ENCODE measurements around the gene MAP3K5. TPM values are rescaled to one million over a fixed set of nuclear protein-coding genes. Genes with fewer than 3 reads are reported as not detected.
A peak's percentile ranks its signal among the peaks of the same experiment; 100 is the strongest.

The MAP3K5 gene
- total RNA-seq, 2 experiments from 2014 or later: 23.4 to 24.0 TPM

DNA sequence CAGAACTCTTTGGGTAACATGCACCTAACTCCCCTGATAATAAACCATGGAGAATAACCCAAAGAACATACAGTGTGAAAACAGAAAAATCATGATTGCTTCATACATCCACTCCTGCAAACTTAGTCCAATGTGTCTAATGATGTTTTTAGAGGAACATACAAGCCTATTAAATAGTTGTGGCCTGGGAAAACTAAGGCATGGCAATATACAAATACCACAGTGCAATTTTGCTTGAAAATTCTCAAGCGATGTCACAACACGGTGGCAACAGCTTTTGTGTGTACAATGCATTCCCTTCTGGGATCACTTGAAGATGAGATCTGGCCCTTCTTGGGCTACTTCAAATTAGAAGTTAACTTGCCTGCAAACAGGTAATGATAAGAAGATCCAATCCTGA lies 16.7 kb downstream of the MAP3K5 start:
- DNase-seq: no peak
- POLR2A ChIA-PET: no interaction called here
- CTCF ChIA-PET: interaction anchor here (1.1 to 1.4 kb wide), 3 partner anchors 10 to 17 kb away, joined by 3 to 7 read pairs (median 4); partner anchors contain the start of gene MAP3K5
- no peak overlapping the region for H3K27ac Mint-ChIP-seq
- H3K36me3 Mint-ChIP-seq (ENCODE audit: low read depth): peaks cover 8% of the 10 kb centered on the region
- no peak overlapping the region for H3K4me3 Mint-ChIP-seq
- H3K4me1 Mint-ChIP-seq: peaks cover 40% of the 10 kb centered on the region
- no peaks in the 10 kb centered on the region for H3K27me3 Mint-ChIP-seq
- no peaks in the 10 kb centered on the region for H3K9me3 Mint-ChIP-seq

DNA sequence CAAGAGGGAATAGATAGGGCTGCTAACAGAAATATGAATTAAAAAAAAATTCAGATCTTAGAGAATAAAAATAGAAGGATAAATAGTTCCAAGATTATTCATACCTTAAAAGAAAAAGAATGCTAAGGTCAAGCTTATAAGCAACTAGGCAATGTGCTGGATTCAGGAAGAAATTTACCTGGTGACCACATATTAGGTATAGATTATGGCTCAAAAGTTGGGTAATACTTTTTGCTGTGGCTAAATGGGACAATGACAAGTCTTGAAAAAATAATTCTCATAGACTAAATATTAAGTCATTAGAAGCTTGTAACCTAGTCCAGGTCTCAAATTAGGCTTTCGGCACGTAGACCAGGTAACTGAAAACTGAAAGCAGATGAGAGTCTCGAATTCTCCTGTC lies 17.2 kb downstream of the MAP3K5 start:
- H3K4me1 Mint-ChIP-seq: peaks cover 39% of the 10 kb centered on the region
- H3K27ac Mint-ChIP-seq: no peak overlapping the region
- DNase-seq: no peak

DNA sequence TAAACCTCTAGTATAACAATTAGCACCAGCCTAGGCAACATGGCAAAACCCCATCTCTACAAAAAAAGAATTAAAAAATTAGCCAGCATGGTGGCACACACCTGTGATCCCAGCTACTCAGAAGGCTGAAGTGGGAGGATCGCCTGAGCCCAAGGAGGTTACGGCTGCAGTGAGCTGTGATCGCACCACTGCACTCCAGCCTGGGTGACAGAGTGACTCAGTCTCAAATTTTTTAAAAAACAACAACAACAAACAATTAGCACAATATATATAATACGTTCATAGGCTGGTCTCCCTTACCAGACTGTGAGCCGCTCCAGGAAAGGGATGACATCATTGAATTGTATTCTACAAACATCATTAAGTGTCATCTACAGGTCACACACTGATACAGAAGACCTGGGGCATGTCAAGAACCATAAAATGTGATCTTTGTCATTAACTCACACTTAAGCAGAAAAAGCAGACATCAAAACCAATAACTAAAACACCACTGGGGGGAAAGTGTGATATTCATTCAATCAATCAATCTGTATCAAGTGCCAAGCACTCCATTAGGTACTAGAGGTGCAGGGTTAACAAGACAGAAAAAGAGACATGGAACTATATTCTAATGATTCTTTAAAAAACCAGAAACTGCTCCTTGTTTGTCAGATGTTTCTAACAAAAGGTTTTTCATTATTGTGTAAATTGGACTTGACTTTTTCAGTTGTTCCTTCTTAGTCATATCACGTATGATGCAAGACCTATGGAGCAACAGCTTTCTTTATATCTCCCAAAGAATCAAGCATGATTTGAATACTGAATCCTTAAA lies 17.8 kb downstream of the MAP3K5 start:
- H3K27ac Mint-ChIP-seq: no peak overlapping the region
- DNase-seq: no peak
- no peaks in the 10 kb centered on the region for H3K9me3 Mint-ChIP-seq
- no peak overlapping the region for H3K4me3 Mint-ChIP-seq
- H3K4me1 Mint-ChIP-seq: peaks cover 34% of the 10 kb centered on the region
- no peaks in the 10 kb centered on the region for H3K27me3 Mint-ChIP-seq
- peaks cover 8% of the 10 kb centered on the region for H3K36me3 Mint-ChIP-seq (ENCODE audit: low read depth)
- ChIA-PET CTCF (interaction anchor here (0.6 to 1.8 kb wide), 4 partner anchors 11 to 16 kb away, joined by 3 to 9 read pairs (median 4); no protein-coding TSS in a partner anchor), POLR2A (no interaction called here)

More for the DNA sequence above, 17.2 kb downstream of the MAP3K5 start:
- Mint-ChIP-seq H3K36me3 (ENCODE audit: low read depth) (peaks cover 8% of the 10 kb centered on the region), H3K4me3 (no peak overlapping the region), H3K9me3 (no peaks in the 10 kb centered on the region), H3K27me3 (no peaks in the 10 kb centered on the region)
- ChIA-PET CTCF (interaction anchor here (1.4 kb wide), 1 partner anchor 12 kb away, joined by 5 read pairs; no protein-coding TSS in a partner anchor), POLR2A (no interaction called here)

GRCh38 chr6:136773473-136773796 lies 18.8 kb downstream of the MAP3K5 start:
- Mint-ChIP-seq H3K36me3 (ENCODE audit: low read depth) (peaks cover 12% of the 10 kb centered on the region), H3K9me3 (peaks cover 3% of the 10 kb centered on the region), H3K27me3 (no peaks in the 10 kb centered on the region), H3K27ac (peak overlapping the region; percentile 77), H3K4me3 (no peak overlapping the region), H3K4me1 (peaks cover 41% of the 10 kb centered on the region)
- DNase-seq: no peak
- CTCF ChIA-PET: interaction anchor here (1.2 to 1.8 kb wide), 2 partner anchors 10 to 17 kb away, joined by 3 to 9 read pairs; no protein-coding TSS in a partner anchor
- POLR2A ChIA-PET: no interaction called here

DNA sequence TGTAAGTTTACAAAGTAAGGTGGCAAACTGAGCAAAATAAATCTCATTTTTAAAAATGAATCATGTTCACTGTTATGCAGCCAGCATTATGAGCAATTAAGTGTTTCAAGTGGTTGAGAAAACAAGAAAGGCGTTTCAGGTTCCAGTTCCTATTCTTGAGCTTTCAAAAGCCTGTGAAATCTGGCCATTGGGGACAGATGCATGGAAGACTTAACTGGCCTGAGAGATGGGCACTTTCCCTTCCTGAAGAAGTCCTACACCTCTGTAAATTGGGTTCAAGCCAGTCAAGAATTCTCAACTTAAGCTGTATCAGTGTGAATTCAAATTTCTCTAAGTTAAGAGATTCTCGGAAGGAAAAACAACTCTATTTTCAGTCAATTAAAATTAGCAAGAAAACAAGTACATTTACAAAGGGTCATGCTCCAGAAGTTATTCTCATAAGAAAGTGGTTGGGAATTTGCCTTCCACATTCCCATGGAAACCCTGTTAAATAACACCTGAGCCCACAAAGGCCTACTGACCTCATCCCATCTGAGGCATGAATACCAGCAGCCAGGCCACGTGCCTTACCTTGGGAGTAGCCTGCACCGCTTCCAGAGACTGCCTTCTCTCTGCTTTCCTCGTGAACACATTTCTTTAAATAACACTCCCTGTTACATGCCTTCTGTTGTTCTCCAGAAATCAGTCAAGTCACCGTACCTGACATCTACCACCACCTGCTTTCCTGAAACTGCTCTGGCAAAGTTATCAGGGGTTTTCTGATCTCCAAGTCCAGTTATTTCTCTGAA lies 19.4 kb downstream of the MAP3K5 start:
- H3K36me3 Mint-ChIP-seq (ENCODE audit: low read depth): peaks cover 16% of the 10 kb centered on the region
- no peak overlapping the region for H3K4me3 Mint-ChIP-seq
- H3K4me1 Mint-ChIP-seq: peaks cover 46% of the 10 kb centered on the region
- ChIA-PET POLR2A (no interaction called here), CTCF (interaction anchor here (1.0 to 1.8 kb wide), 4 partner anchors 9 to 184 kb away, joined by 3 to 9 read pairs (median 3); partner anchors contain the start of gene MAP3K5)
- H3K9me3 Mint-ChIP-seq: peaks cover 3% of the 10 kb centered on the region
- no peak overlapping the region for H3K27ac Mint-ChIP-seq
- H3K27me3 Mint-ChIP-seq: no peaks in the 10 kb centered on the region
- no peak for DNase-seq

- H3K27ac Mint-ChIP-seq: no peak overlapping the region
- peaks cover 18% of the 10 kb centered on the region for H3K36me3 Mint-ChIP-seq (ENCODE audit: low read depth)
- peaks cover 58% of the 10 kb centered on the region for H3K4me1 Mint-ChIP-seq
- H3K4me3 Mint-ChIP-seq: no peak overlapping the region
- peaks cover 3% of the 10 kb centered on the region for H3K9me3 Mint-ChIP-seq
- ChIA-PET CTCF (interaction anchor here (0.8 to 1.8 kb wide), 4 partner anchors 18 to 183 kb away, joined by 3 to 13 read pairs (median 4); partner anchors contain the start of gene MAP3K5), POLR2A (interaction anchor here (0.8 kb wide), 1 partner anchor 9 kb away, joined by 3 read pairs; no protein-coding TSS in a partner anchor)
- no peaks in the 10 kb centered on the region for H3K27me3 Mint-ChIP-seq
- no peak for DNase-seq
These were observed 21.0 kb downstream of the MAP3K5 start for GRCh38 chr6:136771306-136771705.

DNA sequence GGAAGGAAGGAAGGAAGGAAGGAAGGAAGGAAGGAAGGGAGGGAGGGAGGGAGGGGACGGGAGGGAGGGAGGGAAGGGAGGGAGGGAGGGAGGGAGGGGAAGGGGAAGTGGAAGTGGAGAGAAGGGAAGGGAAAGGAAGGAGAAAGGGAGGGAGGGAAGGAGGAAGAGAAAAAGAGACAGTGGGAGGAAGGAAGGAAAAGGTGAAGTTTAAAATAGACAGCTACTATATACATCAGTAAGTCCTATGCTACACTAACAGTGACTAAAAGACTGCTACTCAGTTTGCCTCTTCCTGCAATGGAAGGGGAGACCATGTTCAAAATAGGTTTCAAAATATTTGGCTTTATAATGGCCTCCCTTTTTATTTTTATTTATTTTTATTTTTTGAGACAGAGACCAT lies 22.5 kb downstream of the MAP3K5 start:
- peaks cover 3% of the 10 kb centered on the region for H3K9me3 Mint-ChIP-seq
- ChIA-PET POLR2A (no interaction called here), CTCF (interaction anchor here (0.5 kb wide), 1 partner anchor 13 kb away, joined by 3 read pairs; no protein-coding TSS in a partner anchor)
- no peak overlapping the region for H3K4me3 Mint-ChIP-seq
- no peaks in the 10 kb centered on the region for H3K27me3 Mint-ChIP-seq
- H3K4me1 Mint-ChIP-seq: peaks cover 62% of the 10 kb centered on the region
- peaks cover 21% of the 10 kb centered on the region for H3K36me3 Mint-ChIP-seq (ENCODE audit: low read depth)
- DNase-seq: no peak
- H3K27ac Mint-ChIP-seq: no peak overlapping the region

GRCh38 chr6:136769124-136769523 lies 23.2 kb downstream of the MAP3K5 start:
- H3K27me3 Mint-ChIP-seq: no peaks in the 10 kb centered on the region

DNA sequence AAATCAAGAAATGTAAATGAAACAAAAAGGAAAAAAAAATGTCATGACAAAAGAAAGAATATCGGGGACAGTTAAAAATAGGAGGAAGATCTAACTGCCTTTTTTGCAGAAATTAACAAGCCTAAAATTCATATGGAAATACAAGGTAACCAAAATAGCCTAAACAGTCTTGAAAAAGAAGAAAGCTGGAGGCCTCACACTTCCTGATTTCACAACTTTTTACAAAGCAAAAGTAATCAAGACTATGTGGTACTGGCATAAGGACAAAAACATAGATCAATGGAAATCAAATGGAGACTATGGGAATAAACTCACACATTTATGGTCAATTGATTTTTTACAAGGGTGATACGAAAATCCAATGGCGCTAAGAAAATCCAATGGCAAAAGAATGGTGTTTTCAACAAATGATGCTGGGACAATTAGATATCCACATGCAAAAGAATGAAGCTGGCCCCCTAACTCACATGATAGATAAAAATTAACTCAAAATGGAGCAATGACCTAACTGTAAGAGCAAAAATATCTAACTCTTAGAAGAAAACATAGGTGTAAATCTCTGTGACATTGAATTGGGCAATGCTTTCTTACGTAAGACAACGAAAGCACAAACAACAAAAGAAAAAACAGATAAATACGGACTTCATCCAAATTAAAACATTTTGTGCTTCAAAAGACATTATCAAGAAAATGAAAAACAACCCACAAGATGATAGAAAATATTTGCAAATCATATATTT lies 24.5 kb downstream of the MAP3K5 start:
- H3K36me3 Mint-ChIP-seq (ENCODE audit: low read depth): peaks cover 15% of the 10 kb centered on the region
- peak overlapping the region; percentile 25 for H3K27ac Mint-ChIP-seq
- H3K4me3 Mint-ChIP-seq: no peak overlapping the region
- no peaks in the 10 kb centered on the region for H3K27me3 Mint-ChIP-seq
- CTCF ChIA-PET: no interaction called here
- POLR2A ChIA-PET: interaction anchor here (0.5 kb wide), 1 partner anchor 527 kb away, joined by 3 read pairs; no protein-coding TSS in a partner anchor
- DNase-seq: no peak
- H3K9me3 Mint-ChIP-seq: peaks cover 3% of the 10 kb centered on the region
- peaks cover 65% of the 10 kb centered on the region for H3K4me1 Mint-ChIP-seq

More at GRCh38 chr6:136769124-136769523, 23.2 kb downstream of the MAP3K5 start:
- Mint-ChIP-seq H3K27ac (no peak overlapping the region), H3K36me3 (ENCODE audit: low read depth) (peaks cover 21% of the 10 kb centered on the region), H3K4me3 (no peak overlapping the region), H3K4me1 (peaks cover 64% of the 10 kb centered on the region), H3K9me3 (peaks cover 3% of the 10 kb centered on the region)
- ChIA-PET POLR2A (no interaction called here), CTCF (interaction anchor here (0.5 to 0.9 kb wide), 2 partner anchors 12 to 23 kb away, joined by 3 read pairs; partner anchors contain the start of gene MAP3K5)
- DNase-seq: no peak

- Mint-ChIP-seq H3K9me3 (peaks cover 3% of the 10 kb centered on the region), H3K4me3 (no peak overlapping the region), H3K27ac (peak overlapping the region; percentile 47), H3K36me3 (ENCODE audit: low read depth) (peaks cover 15% of the 10 kb centered on the region), H3K27me3 (no peaks in the 10 kb centered on the region), H3K4me1 (peaks cover 65% of the 10 kb centered on the region)
- DNase-seq: no peak
- ChIA-PET POLR2A (no interaction called here), CTCF (no interaction called here)
These were observed 25.2 kb downstream of the MAP3K5 start for GRCh38 chr6:136767103-136767502.

- Mint-ChIP-seq H3K9me3 (peaks cover 3% of the 10 kb centered on the region), H3K4me1 (peaks cover 73% of the 10 kb centered on the region), H3K36me3 (ENCODE audit: low read depth) (peaks cover 15% of the 10 kb centered on the region), H3K27ac (no peak overlapping the region), H3K27me3 (no peaks in the 10 kb centered on the region), H3K4me3 (no peak overlapping the region)
- ChIA-PET CTCF (interaction anchor here (3.2 kb wide), 1 partner anchor 12 kb away, joined by 16 read pairs; no protein-coding TSS in a partner anchor), POLR2A (no interaction called here)
- no peak for DNase-seq
These were observed 26.0 kb downstream of the MAP3K5 start for GRCh38 chr6:136766274-136766673.

DNA sequence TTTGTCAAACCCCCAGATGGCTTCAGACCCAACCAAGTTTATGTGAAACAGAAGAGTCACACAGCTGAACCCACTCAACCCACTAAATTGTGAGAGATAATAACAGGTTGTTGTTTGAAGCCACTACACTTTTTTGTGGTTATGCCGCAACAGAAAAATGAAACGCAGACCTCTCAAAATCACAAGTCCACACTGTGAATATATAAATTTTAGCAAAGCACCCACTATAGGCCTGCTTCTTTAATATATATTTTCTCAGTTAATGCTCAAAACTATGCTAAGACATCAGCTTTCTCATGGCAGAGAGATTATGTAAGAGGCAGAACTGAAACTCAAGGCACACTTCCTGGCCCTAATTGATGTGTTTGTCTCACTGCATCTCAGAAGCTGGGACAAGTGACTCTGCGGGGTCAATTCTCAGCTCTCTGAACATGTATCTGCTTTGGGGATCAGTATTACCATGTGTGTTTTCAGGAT lies 27.7 kb downstream of the MAP3K5 start:
- H3K27me3 Mint-ChIP-seq: no peaks in the 10 kb centered on the region
- peaks cover 19% of the 10 kb centered on the region for H3K36me3 Mint-ChIP-seq (ENCODE audit: low read depth)
- H3K27ac Mint-ChIP-seq: peak overlapping the region; percentile 81
- peaks cover 80% of the 10 kb centered on the region for H3K4me1 Mint-ChIP-seq
- ChIA-PET POLR2A (no interaction called here), CTCF (interaction anchor here (0.6 to 3.2 kb wide), 8 partner anchors 9 to 285 kb away, joined by 3 to 16 read pairs (median 6); partner anchors contain the start of gene MAP3K5)
- peak; percentile 21 for DNase-seq
- peak overlapping the region; percentile 6 for H3K4me3 Mint-ChIP-seq
- H3K9me3 Mint-ChIP-seq: peaks cover 3% of the 10 kb centered on the region

All from activated CD4-positive, alpha-beta T cell treated with anti-CD3 and anti-CD28 coated beads, Interleukin-2, amount 10 ng/mL, durations not matched to agents 7 days and 5 days (primary cell).